ENCODE data around the gene PLEKHA1. TPM values are rescaled to one million over a fixed set of nuclear protein-coding genes. Genes with fewer than 3 reads are reported as not detected.

The PLEKHA1 gene
- total RNA-seq, 1 experiment from 2014 or later = 18.9 TPM

DNA sequence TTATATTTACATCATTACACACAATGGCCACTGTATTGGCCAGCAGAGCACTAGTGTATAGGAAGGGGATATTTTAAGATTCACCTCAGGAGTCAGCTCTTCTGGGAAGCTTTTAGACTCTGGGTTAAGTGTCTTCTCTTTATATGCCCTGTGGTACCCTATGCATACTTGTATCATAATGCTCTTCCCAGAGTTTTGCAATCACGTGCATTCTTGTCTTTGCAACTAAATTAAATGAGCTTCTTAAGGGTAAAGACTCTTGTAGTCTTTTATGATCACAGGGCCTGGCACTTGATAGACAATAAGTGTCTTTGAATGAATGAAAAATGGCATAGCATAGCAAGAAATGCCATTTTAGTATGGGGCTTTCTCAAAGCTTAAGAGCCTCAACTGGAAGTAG, 44.5 kb downstream of the PLEKHA1 start:
- intact Hi-C loops (cut with micrococcal nuclease; ENCODE audit: unreplicated experiment) = loop anchor here (2.0 kb wide), 1 partner anchor 38 kb away; no protein-coding TSS in a partner anchor
- BruUV-seq (replicated peaks) = no TSS peak
- TF ChIP-seq EZH2 (IDR thresholded peaks at IDR 0.05; ENCODE audit: borderline replicate concordance, low read depth, low read length, poor library complexity, severe bottlenecking) = no peak
- no peak for TF ChIP-seq CTCF (conservative IDR thresholded peaks at IDR 0.05; ENCODE audit: low read depth, low read length)

GRCh38 chr10:122419876-122420623, 45.5 kb downstream of the PLEKHA1 start:
- H3K9me3 ChIP-seq (ENCODE audit: low read depth, low read length, poor library complexity, severe bottlenecking) = no peaks in the 10 kb centered on the region
- CTCF ChIA-PET = no interaction called here
- no peaks in the 10 kb centered on the region for H3K36me3 ChIP-seq (ENCODE audit: insufficient read depth, low read length, poor library complexity, severe bottlenecking)
- no peak for TF ChIP-seq EZH2 (IDR thresholded peaks at IDR 0.05; ENCODE audit: borderline replicate concordance, low read depth, low read length, poor library complexity, severe bottlenecking)
- TF ChIP-seq CTCF (conservative IDR thresholded peaks at IDR 0.05; ENCODE audit: low read depth, low read length) = no peak
- POLR2A ChIA-PET (ENCODE audit: low non-redundant PET) = no interaction called here
- no peaks in the 10 kb centered on the region for H3K27me3 ChIP-seq (replicated peaks; ENCODE audit: insufficient read depth, low read depth, low read length, poor library complexity)
- no peaks in the 10 kb centered on the region for H3K4me1 ChIP-seq (ENCODE audit: insufficient read depth, low read length, poor library complexity, severe bottlenecking)
- H3K4me3 ChIP-seq (ENCODE audit: low read depth, low read length, poor library complexity, severe bottlenecking) = no peak overlapping the region
- no peak for DNase-seq (ENCODE audit: low spot score)
- no TSS peak for BruUV-seq (replicated peaks)
- intact Hi-C loops (cut with micrococcal nuclease; ENCODE audit: unreplicated experiment) = loop anchor here (2.0 kb wide), 1 partner anchor 39 kb away; no protein-coding TSS in a partner anchor
- no peak overlapping the region for H3K27ac ChIP-seq (ENCODE audit: low read depth, low read length, poor library complexity, severe bottlenecking)

More for the DNA sequence above, 44.5 kb downstream of the PLEKHA1 start:
- ChIA-PET POLR2A (ENCODE audit: low non-redundant PET) (no interaction called here), CTCF (no interaction called here)
- H3K9me3 ChIP-seq (ENCODE audit: low read depth, low read length, poor library complexity, severe bottlenecking) = no peaks in the 10 kb centered on the region
- no peak overlapping the region for H3K27ac ChIP-seq (ENCODE audit: low read depth, low read length, poor library complexity, severe bottlenecking)
- DNase-seq (ENCODE audit: low spot score) = no peak
- no peaks in the 10 kb centered on the region for H3K4me1 ChIP-seq (ENCODE audit: insufficient read depth, low read length, poor library complexity, severe bottlenecking)
- H3K36me3 ChIP-seq (ENCODE audit: insufficient read depth, low read length, poor library complexity, severe bottlenecking) = no peaks in the 10 kb centered on the region
- H3K27me3 ChIP-seq (replicated peaks; ENCODE audit: insufficient read depth, low read depth, low read length, poor library complexity) = no peaks in the 10 kb centered on the region
- H3K4me3 ChIP-seq (ENCODE audit: low read depth, low read length, poor library complexity, severe bottlenecking) = no peak overlapping the region

- ChIA-PET CTCF (no interaction called here), POLR2A (ENCODE audit: low non-redundant PET) (no interaction called here)
- BruUV-seq (replicated peaks) = no TSS peak
- intact Hi-C loops (cut with micrococcal nuclease; ENCODE audit: unreplicated experiment) = no loop called here
- H3K4me1 ChIP-seq (ENCODE audit: insufficient read depth, low read length, poor library complexity, severe bottlenecking) = no peaks in the 10 kb centered on the region
- no peak overlapping the region for H3K27ac ChIP-seq (ENCODE audit: low read depth, low read length, poor library complexity, severe bottlenecking)
- H3K4me3 ChIP-seq (ENCODE audit: low read depth, low read length, poor library complexity, severe bottlenecking) = no peak overlapping the region
- no peaks in the 10 kb centered on the region for H3K36me3 ChIP-seq (ENCODE audit: insufficient read depth, low read length, poor library complexity, severe bottlenecking)
- no peak for DNase-seq (ENCODE audit: low spot score)
- no peaks in the 10 kb centered on the region for H3K27me3 ChIP-seq (replicated peaks; ENCODE audit: insufficient read depth, low read depth, low read length, poor library complexity)
- H3K9me3 ChIP-seq (ENCODE audit: low read depth, low read length, poor library complexity, severe bottlenecking) = no peaks in the 10 kb centered on the region
- TF ChIP-seq CTCF (conservative IDR thresholded peaks at IDR 0.05; ENCODE audit: low read depth, low read length) (no peak), EZH2 (IDR thresholded peaks at IDR 0.05; ENCODE audit: borderline replicate concordance, low read depth, low read length, poor library complexity, severe bottlenecking) (no peak)
These were observed 46.1 kb downstream of the PLEKHA1 start for GRCh38 chr10:122420624-122421007.

Data from A673 (cell line).